Hepatocyte (in vitro differentiated cells): ENCODE data around the gene NXPH4.

Experiments
- EZH2 ChIP-seq: fragments of 200-600 bp; sonication (generic); IDR thresholded peaks from 2 replicates; pipeline ENCODE4 v1.6.1; 2016; ENCODE audit warnings: antibody characterized with exemption, mild to moderate bottlenecking, borderline replicate concordance
- TF ChIP-seq, protein P1 (sequence below): fragments of 200-600 bp; sonication (generic); IDR thresholded peaks from 2 replicates; pipeline ENCODE4 v1.5.1; 2016; ENCODE audit warnings: antibody characterized with exemption, mild to moderate bottlenecking; ENCODE audit not compliant: poor library complexity

DNA sequence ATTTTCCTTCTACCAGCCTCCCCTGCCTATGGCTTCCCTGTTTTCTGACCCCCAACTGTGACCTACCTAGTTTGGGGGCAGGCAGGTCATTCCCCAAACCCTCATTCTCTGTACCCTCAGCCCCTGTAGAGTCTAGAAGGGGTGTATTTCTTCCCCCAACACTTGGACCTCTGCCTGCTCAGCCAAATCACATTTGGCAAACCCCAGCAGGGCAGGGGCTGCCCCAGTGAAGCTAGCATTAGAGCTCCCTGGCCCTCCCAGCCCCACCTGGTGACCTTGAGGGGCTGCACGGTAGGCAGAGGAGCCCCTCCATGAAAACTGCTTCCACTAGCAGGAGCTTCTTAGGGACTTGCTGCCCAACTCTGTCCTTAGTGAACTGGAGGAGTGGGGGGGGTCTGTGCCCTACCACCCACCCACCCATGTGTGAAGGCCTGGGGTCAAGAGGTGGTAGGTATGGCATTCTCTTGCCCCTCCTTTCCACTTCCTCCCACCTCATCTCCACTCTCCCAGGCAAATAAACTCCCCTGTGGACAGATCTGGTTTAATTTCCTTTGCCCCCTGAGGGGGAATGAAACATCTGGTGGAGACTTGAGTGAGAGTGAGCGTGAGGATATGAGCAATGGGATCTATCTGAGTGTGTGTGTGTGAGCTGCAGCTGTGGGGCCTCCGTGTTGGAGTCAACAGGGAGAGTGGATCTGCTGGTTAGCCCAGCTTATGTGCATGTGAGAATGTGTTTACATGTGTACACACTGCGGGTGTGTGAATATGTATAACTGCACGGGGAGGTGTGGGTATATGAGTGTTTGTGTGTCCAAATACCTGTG, 1.6 kb downstream of the NXPH4 start:
- TF ChIP-seq, protein P1, sequence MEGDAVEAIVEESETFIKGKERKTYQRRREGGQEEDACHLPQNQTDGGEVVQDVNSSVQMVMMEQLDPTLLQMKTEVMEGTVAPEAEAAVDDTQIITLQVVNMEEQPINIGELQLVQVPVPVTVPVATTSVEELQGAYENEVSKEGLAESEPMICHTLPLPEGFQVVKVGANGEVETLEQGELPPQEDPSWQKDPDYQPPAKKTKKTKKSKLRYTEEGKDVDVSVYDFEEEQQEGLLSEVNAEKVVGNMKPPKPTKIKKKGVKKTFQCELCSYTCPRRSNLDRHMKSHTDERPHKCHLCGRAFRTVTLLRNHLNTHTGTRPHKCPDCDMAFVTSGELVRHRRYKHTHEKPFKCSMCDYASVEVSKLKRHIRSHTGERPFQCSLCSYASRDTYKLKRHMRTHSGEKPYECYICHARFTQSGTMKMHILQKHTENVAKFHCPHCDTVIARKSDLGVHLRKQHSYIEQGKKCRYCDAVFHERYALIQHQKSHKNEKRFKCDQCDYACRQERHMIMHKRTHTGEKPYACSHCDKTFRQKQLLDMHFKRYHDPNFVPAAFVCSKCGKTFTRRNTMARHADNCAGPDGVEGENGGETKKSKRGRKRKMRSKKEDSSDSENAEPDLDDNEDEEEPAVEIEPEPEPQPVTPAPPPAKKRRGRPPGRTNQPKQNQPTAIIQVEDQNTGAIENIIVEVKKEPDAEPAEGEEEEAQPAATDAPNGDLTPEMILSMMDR = no peak
- TF ChIP-seq EZH2 = no peak
